Measurements from ENCODE around the gene CAPN3.

- TF ChIP-seq, protein P1, sequence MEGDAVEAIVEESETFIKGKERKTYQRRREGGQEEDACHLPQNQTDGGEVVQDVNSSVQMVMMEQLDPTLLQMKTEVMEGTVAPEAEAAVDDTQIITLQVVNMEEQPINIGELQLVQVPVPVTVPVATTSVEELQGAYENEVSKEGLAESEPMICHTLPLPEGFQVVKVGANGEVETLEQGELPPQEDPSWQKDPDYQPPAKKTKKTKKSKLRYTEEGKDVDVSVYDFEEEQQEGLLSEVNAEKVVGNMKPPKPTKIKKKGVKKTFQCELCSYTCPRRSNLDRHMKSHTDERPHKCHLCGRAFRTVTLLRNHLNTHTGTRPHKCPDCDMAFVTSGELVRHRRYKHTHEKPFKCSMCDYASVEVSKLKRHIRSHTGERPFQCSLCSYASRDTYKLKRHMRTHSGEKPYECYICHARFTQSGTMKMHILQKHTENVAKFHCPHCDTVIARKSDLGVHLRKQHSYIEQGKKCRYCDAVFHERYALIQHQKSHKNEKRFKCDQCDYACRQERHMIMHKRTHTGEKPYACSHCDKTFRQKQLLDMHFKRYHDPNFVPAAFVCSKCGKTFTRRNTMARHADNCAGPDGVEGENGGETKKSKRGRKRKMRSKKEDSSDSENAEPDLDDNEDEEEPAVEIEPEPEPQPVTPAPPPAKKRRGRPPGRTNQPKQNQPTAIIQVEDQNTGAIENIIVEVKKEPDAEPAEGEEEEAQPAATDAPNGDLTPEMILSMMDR (IDR thresholded peaks at IDR 0.05): no peak
- no peak for TF ChIP-seq POLR2A (IDR thresholded peaks at IDR 0.05)
- TF ChIP-seq POLR2AphosphoS5 (IDR thresholded peaks at IDR 0.05): no peak
Observed at GRCh38 chr15:42421376-42421775, 62.1 kb downstream of the CAPN3 start.

All from sigmoid colon (tissue), 4 donors.